Measurements from ENCODE around the gene PRKCE.

DNA sequence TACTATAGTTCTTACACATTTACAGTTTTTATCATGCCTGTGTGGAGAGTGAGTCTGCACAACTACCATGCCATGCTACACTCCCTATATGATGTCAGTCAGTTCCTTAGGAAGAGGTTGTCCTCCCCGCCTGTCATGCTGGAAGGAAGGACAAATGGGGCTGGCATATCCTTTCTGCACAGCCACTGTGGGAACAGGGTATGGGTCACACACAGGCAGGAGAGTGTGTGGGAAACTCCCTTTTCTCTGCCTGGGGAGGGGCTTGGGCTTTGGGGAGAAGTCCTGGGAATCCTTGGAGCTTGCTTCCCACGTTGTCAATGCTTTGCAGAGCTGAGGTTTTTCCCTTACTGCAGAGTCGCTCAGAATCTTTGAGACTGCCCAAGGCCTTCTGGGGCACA, 232.1 kb downstream of the PRKCE start:
- TF ChIP-seq, protein P1, sequence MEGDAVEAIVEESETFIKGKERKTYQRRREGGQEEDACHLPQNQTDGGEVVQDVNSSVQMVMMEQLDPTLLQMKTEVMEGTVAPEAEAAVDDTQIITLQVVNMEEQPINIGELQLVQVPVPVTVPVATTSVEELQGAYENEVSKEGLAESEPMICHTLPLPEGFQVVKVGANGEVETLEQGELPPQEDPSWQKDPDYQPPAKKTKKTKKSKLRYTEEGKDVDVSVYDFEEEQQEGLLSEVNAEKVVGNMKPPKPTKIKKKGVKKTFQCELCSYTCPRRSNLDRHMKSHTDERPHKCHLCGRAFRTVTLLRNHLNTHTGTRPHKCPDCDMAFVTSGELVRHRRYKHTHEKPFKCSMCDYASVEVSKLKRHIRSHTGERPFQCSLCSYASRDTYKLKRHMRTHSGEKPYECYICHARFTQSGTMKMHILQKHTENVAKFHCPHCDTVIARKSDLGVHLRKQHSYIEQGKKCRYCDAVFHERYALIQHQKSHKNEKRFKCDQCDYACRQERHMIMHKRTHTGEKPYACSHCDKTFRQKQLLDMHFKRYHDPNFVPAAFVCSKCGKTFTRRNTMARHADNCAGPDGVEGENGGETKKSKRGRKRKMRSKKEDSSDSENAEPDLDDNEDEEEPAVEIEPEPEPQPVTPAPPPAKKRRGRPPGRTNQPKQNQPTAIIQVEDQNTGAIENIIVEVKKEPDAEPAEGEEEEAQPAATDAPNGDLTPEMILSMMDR (conservative IDR thresholded peaks at IDR 0.05; ENCODE audit: low read depth in 2 of 2) = no peak
- TF ChIP-seq EZH2phosphoT487 (IDR thresholded peaks at IDR 0.05; ENCODE audit: unreplicated experiment) (no peak), POLR2AphosphoS5 (IDR thresholded peaks at IDR 0.05; ENCODE audit: low read depth) (no peak), EZH2 (IDR thresholded peaks at IDR 0.05; ENCODE audit: low read depth, unreplicated experiment) (no peak), CREB1 (CRISPR knock-in tag; IDR thresholded peaks at IDR 0.05; ENCODE audit: low read depth) (no peak), JUNB (IDR thresholded peaks at IDR 0.05; ENCODE audit: unreplicated experiment) (no peak), ZNF114 (CRISPR knock-in tag; IDR thresholded peaks at IDR 0.05) (no peak)
- TF ChIP-seq, protein P2, sequence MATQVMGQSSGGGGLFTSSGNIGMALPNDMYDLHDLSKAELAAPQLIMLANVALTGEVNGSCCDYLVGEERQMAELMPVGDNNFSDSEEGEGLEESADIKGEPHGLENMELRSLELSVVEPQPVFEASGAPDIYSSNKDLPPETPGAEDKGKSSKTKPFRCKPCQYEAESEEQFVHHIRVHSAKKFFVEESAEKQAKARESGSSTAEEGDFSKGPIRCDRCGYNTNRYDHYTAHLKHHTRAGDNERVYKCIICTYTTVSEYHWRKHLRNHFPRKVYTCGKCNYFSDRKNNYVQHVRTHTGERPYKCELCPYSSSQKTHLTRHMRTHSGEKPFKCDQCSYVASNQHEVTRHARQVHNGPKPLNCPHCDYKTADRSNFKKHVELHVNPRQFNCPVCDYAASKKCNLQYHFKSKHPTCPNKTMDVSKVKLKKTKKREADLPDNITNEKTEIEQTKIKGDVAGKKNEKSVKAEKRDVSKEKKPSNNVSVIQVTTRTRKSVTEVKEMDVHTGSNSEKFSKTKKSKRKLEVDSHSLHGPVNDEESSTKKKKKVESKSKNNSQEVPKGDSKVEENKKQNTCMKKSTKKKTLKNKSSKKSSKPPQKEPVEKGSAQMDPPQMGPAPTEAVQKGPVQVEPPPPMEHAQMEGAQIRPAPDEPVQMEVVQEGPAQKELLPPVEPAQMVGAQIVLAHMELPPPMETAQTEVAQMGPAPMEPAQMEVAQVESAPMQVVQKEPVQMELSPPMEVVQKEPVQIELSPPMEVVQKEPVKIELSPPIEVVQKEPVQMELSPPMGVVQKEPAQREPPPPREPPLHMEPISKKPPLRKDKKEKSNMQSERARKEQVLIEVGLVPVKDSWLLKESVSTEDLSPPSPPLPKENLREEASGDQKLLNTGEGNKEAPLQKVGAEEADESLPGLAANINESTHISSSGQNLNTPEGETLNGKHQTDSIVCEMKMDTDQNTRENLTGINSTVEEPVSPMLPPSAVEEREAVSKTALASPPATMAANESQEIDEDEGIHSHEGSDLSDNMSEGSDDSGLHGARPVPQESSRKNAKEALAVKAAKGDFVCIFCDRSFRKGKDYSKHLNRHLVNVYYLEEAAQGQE (IDR thresholded peaks at IDR 0.05; ENCODE audit: unreplicated experiment) = no peak
- TF ChIP-seq, protein P3, sequence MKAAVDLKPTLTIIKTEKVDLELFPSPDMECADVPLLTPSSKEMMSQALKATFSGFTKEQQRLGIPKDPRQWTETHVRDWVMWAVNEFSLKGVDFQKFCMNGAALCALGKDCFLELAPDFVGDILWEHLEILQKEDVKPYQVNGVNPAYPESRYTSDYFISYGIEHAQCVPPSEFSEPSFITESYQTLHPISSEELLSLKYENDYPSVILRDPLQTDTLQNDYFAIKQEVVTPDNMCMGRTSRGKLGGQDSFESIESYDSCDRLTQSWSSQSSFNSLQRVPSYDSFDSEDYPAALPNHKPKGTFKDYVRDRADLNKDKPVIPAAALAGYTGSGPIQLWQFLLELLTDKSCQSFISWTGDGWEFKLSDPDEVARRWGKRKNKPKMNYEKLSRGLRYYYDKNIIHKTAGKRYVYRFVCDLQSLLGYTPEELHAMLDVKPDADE (IDR thresholded peaks at IDR 0.05) = no peak
- TF ChIP-seq, protein P4, sequence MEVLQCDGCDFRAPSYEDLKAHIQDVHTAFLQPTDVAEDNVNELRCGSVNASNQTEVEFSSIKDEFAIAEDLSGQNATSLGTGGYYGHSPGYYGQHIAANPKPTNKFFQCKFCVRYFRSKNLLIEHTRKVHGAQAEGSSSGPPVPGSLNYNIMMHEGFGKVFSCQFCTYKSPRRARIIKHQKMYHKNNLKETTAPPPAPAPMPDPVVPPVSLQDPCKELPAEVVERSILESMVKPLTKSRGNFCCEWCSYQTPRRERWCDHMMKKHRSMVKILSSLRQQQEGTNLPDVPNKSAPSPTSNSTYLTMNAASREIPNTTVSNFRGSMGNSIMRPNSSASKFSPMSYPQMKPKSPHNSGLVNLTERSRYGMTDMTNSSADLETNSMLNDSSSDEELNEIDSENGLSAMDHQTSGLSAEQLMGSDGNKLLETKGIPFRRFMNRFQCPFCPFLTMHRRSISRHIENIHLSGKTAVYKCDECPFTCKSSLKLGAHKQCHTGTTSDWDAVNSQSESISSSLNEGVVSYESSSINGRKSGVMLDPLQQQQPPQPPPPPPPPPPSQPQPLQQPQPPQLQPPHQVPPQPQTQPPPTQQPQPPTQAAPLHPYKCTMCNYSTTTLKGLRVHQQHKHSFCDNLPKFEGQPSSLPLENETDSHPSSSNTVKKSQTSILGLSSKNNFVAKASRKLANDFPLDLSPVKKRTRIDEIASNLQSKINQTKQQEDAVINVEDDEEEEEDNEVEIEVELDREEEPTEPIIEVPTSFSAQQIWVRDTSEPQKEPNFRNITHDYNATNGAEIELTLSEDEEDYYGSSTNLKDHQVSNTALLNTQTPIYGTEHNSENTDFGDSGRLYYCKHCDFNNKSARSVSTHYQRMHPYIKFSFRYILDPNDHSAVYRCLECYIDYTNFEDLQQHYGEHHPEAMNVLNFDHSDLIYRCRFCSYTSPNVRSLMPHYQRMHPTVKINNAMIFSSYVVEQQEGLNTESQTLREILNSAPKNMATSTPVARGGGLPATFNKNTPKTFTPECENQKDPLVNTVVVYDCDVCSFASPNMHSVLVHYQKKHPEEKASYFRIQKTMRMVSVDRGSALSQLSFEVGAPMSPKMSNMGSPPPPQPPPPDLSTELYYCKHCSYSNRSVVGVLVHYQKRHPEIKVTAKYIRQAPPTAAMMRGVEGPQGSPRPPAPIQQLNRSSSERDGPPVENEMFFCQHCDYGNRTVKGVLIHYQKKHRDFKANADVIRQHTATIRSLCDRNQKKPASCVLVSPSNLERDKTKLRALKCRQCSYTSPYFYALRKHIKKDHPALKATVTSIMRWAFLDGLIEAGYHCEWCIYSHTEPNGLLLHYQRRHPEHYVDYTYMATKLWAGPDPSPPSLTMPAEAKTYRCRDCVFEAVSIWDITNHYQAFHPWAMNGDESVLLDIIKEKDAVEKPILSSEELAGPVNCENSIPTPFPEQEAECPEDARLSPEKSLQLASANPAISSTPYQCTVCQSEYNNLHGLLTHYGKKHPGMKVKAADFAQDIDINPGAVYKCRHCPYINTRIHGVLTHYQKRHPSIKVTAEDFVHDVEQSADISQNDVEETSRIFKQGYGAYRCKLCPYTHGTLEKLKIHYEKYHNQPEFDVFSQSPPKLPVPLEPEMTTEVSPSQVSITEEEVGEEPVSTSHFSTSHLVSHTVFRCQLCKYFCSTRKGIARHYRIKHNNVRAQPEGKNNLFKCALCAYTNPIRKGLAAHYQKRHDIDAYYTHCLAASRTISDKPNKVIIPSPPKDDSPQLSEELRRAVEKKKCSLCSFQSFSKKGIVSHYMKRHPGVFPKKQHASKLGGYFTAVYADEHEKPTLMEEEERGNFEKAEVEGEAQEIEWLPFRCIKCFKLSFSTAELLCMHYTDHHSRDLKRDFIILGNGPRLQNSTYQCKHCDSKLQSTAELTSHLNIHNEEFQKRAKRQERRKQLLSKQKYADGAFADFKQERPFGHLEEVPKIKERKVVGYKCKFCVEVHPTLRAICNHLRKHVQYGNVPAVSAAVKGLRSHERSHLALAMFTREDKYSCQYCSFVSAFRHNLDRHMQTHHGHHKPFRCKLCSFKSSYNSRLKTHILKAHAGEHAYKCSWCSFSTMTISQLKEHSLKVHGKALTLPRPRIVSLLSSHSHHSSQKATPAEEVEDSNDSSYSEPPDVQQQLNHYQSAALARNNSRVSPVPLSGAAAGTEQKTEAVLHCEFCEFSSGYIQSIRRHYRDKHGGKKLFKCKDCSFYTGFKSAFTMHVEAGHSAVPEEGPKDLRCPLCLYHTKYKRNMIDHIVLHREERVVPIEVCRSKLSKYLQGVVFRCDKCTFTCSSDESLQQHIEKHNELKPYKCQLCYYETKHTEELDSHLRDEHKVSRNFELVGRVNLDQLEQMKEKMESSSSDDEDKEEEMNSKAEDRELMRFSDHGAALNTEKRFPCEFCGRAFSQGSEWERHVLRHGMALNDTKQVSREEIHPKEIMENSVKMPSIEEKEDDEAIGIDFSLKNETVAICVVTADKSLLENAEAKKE (CRISPR knock-in tag; IDR thresholded peaks at IDR 0.05) = no peak
